GM10847 (cell line): ENCODE measurements around the gene RALA.

Source experiments
- POLR2A ChIP-seq: IDR thresholded peaks from 2 replicates; pipeline ENCODE4 v1.6.1; 2011; ENCODE audit not compliant: insufficient read length; ENCODE audit errors: extremely low read depth

RALA gene

GRCh38 chr7:39686261-39686924 lies 63.0 kb downstream of the RALA start:
- TF ChIP-seq POLR2A = no peak

- TF ChIP-seq POLR2A = no peak
These were observed 65.5 kb downstream of the RALA start for GRCh38 chr7:39688611-39689480.

- no peak for TF ChIP-seq POLR2A
These were observed 68.4 kb downstream of the RALA start for GRCh38 chr7:39691821-39692220.

GRCh38 chr7:39693812-39694211 lies 70.4 kb downstream of the RALA start:
- no peak for TF ChIP-seq POLR2A

GRCh38 chr7:39695852-39696586 lies 72.6 kb downstream of the RALA start:
- no peak for TF ChIP-seq POLR2A

- no peak for TF ChIP-seq POLR2A
These were observed 73.3 kb downstream of the RALA start for GRCh38 chr7:39696631-39697030.

- no peak for TF ChIP-seq POLR2A
These were observed 74.1 kb downstream of the RALA start for GRCh38 chr7:39697483-39697882.

GRCh38 chr7:39700165-39700564 lies 76.8 kb downstream of the RALA start:
- no peak for TF ChIP-seq POLR2A

GRCh38 chr7:39700932-39701331 lies 77.6 kb downstream of the RALA start:
- TF ChIP-seq POLR2A = no peak

GRCh38 chr7:39702133-39702532 lies 78.8 kb downstream of the RALA start:
- no peak for TF ChIP-seq POLR2A

GRCh38 chr7:39703144-39703543 lies 79.8 kb downstream of the RALA start:
- no peak for TF ChIP-seq POLR2A

- no peak for TF ChIP-seq POLR2A
These were observed 85.7 kb downstream of the RALA start for GRCh38 chr7:39709029-39709428.

GRCh38 chr7:39709768-39710311 lies 86.5 kb downstream of the RALA start:
- TF ChIP-seq POLR2A = no peak

- no peak for TF ChIP-seq POLR2A
These were observed 89.4 kb downstream of the RALA start for GRCh38 chr7:39712751-39713150.

- no peak for TF ChIP-seq POLR2A
These were observed 91.2 kb downstream of the RALA start for GRCh38 chr7:39714447-39715091.
